IMR-90 (cell line): ENCODE measurements around the gene PEX11A.

Source experiments
- BHLHE40 ChIP-seq: fragments of 150-350 bp; IDR thresholded peaks from 2 replicates; pipeline ENCODE4 v1.6.1; 2016; ENCODE audit warnings: mild to moderate bottlenecking, low read depth, low read length
- CEBPB ChIP-seq: IDR thresholded peaks from 2 replicates; pipeline ENCODE4 v1.6.1; 2012; ENCODE audit warnings: low read depth, low read length, improper control_type of control experiment
- CTCF ChIP-seq: conservative IDR thresholded peaks from 2 replicates; pipeline ENCODE4 v1.5.1; 2012; ENCODE audit warnings: mild to moderate bottlenecking, low read depth, low read length, improper control_type of control experiment
- MAFK ChIP-seq: IDR thresholded peaks from 2 replicates; pipeline ENCODE4 v1.6.1; 2012; ENCODE audit warnings: low read depth, low read length, improper control_type of control experiment
- POLR2A ChIP-seq: IDR thresholded peaks from 2 replicates; pipeline ENCODE4 v1.6.1; 2012; ENCODE audit warnings: mild to moderate bottlenecking, low read depth, low read length
- RAD21 ChIP-seq: IDR thresholded peaks from 2 replicates; pipeline ENCODE4 v1.6.1; 2012; ENCODE audit warnings: low read length, improper control_type of control experiment
- RFX5 ChIP-seq: IDR thresholded peaks from 2 replicates; pipeline ENCODE4 v1.8.0; 2012; ENCODE audit warnings: low read depth, mild to moderate bottlenecking, low read length, moderate library complexity
- SMC3 ChIP-seq: fragments of 150-350 bp; IDR thresholded peaks from 2 replicates; pipeline ENCODE4 v1.6.1; 2016; ENCODE audit warnings: low read depth, mild to moderate bottlenecking, antibody characterized with exemption, low read length, moderate library complexity
- TF ChIP-seq, protein P1 (sequence below): fragments of 150-350 bp; IDR thresholded peaks from 2 replicates; pipeline ENCODE4 v1.6.1; 2017; ENCODE audit warnings: mild to moderate bottlenecking, antibody characterized with exemption, low read length, low read depth
- TF ChIP-seq, protein P2 (sequence below): fragments of 150-350 bp; IDR thresholded peaks from 2 replicates; pipeline ENCODE4 v1.6.1; 2016; ENCODE audit warnings: low read depth, mild to moderate bottlenecking, low read length, moderate library complexity, borderline replicate concordance

- TF ChIP-seq CTCF (no peak), BHLHE40 (no peak), POLR2A (no peak), SMC3 (no peak), RAD21 (no peak), RFX5 (no peak), CEBPB (no peak), MAFK (no peak)
- TF ChIP-seq, protein P1, sequence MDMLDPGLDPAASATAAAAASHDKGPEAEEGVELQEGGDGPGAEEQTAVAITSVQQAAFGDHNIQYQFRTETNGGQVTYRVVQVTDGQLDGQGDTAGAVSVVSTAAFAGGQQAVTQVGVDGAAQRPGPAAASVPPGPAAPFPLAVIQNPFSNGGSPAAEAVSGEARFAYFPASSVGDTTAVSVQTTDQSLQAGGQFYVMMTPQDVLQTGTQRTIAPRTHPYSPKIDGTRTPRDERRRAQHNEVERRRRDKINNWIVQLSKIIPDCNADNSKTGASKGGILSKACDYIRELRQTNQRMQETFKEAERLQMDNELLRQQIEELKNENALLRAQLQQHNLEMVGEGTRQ: no peak
- TF ChIP-seq, protein P2, sequence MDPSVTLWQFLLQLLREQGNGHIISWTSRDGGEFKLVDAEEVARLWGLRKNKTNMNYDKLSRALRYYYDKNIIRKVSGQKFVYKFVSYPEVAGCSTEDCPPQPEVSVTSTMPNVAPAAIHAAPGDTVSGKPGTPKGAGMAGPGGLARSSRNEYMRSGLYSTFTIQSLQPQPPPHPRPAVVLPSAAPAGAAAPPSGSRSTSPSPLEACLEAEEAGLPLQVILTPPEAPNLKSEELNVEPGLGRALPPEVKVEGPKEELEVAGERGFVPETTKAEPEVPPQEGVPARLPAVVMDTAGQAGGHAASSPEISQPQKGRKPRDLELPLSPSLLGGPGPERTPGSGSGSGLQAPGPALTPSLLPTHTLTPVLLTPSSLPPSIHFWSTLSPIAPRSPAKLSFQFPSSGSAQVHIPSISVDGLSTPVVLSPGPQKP: no peak
Measured at GRCh38 chr15:89695198-89695597, 4.6 kb upstream of the PEX11A start.
